ENCODE measurements around the gene ARID1B.

Gene ARID1B

GRCh38 chr6:157159348-157159747 lies 382.2 kb downstream of the ARID1B start:
- no peak for DNase-seq (ENCODE audit: low spot score)

GRCh38 chr6:157161912-157162311 lies 384.7 kb downstream of the ARID1B start:
- no peak for DNase-seq (ENCODE audit: low spot score)

- no peak for DNase-seq (ENCODE audit: low spot score)
Measured at GRCh38 chr6:157162766-157163433, 385.7 kb downstream of the ARID1B start.

- no peak for DNase-seq (ENCODE audit: low spot score)
Measured at GRCh38 chr6:157163434-157164159, 386.4 kb downstream of the ARID1B start.

- DNase-seq (ENCODE audit: low spot score) = no peak
Measured at GRCh38 chr6:157164972-157165371, 387.8 kb downstream of the ARID1B start.

- no peak for DNase-seq (ENCODE audit: low spot score)
Measured at GRCh38 chr6:157166784-157167183, 389.6 kb downstream of the ARID1B start.

- no peak for DNase-seq (ENCODE audit: low spot score)
Measured at GRCh38 chr6:157167837-157168236, 390.7 kb downstream of the ARID1B start.

GRCh38 chr6:157168471-157168870 lies 391.3 kb downstream of the ARID1B start:
- DNase-seq (ENCODE audit: low spot score) = no peak

GRCh38 chr6:157169226-157169625 lies 392.0 kb downstream of the ARID1B start:
- DNase-seq (ENCODE audit: low spot score) = no peak

GRCh38 chr6:157169656-157170055 lies 392.5 kb downstream of the ARID1B start:
- no peak for DNase-seq (ENCODE audit: low spot score)

- no peak for DNase-seq (ENCODE audit: low spot score)
Measured at GRCh38 chr6:157170535-157170934, 393.4 kb downstream of the ARID1B start.

- no peak for DNase-seq (ENCODE audit: low spot score)
Measured at GRCh38 chr6:157171801-157172200, 394.6 kb downstream of the ARID1B start.

GRCh38 chr6:157172231-157172701 lies 395.1 kb downstream of the ARID1B start:
- DNase-seq (ENCODE audit: low spot score) = no peak

GRCh38 chr6:157172830-157173536 lies 395.8 kb downstream of the ARID1B start:
- DNase-seq (ENCODE audit: low spot score) = no peak

- no peak for DNase-seq (ENCODE audit: low spot score)
Measured at GRCh38 chr6:157173776-157174175, 396.6 kb downstream of the ARID1B start.

GRCh38 chr6:157174731-157175130 lies 397.6 kb downstream of the ARID1B start:
- no peak for DNase-seq (ENCODE audit: low spot score)

- DNase-seq (ENCODE audit: low spot score) = no peak
Measured at GRCh38 chr6:157177731-157178336, 400.7 kb downstream of the ARID1B start.

GRCh38 chr6:157181649-157182048 lies 404.5 kb downstream of the ARID1B start:
- DNase-seq (ENCODE audit: low spot score) = no peak

GRCh38 chr6:157182503-157183264 lies 405.5 kb downstream of the ARID1B start:
- no peak for DNase-seq (ENCODE audit: low spot score)

GRCh38 chr6:157184202-157185015 lies 407.2 kb downstream of the ARID1B start:
- peak; percentile 40 for DNase-seq (ENCODE audit: low spot score)

- DNase-seq (ENCODE audit: low spot score) = no peak
Measured at GRCh38 chr6:157185171-157185570, 408.0 kb downstream of the ARID1B start.

Measured in COLO829 (cell line).